Body of pancreas (tissue), 4 donors: ENCODE measurements around the gene ADGRF4.

Experiments used
- CTCF ChIP-seq, 7 experiments: fragments of 450-650 bp in 4 of 7; fragments of 200-600 bp in 3 of 7; sonication (generic) in 3 of 7; IDR thresholded peaks; one replicate each; pipeline ENCODE4 v1.5.1; 2016 to 2019; ENCODE audit warnings: antibody characterized with exemption in 7 of 7
- POLR2A ChIP-seq, 3 donors: fragments of 450-650 bp; IDR thresholded peaks; one replicate each; pipeline ENCODE4 v1.6.1; 2016; ENCODE audit warnings: antibody characterized with exemption in 3 of 3, mild to moderate bottlenecking in 2 of 3

DNA sequence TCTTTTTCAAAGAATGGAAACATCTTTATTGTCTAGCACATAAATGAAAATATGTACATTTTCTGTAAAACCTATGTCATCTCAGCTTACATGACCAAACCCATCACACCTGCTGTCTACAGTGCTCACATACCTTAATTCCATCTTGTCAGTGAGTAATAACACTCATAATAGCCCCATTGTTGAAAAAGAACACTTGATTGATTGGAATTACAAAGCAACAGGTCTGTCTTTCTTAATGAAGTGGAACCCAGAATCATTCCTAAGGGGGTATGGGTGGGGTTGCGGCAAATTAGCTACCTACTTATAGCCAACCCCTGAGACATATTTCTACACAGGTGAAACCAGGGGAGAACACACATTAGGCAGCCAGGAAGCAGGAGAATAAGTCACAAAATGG lies 20.2 kb downstream of the ADGRF4 start:
- TF ChIP-seq CTCF (IDR thresholded peaks at IDR 0.05) (no peak), POLR2A (IDR thresholded peaks at IDR 0.05) (no peak)
